HG02759 (cell line): ENCODE measurements around the gene E2F1.
"Not testable (repeated sequence)": the region's sequence is repeated elsewhere in the genome, so short reads cannot be mapped to it uniquely, and the experiment has no call there.

Source experiments
- ATAC-seq: cut with Tn5 transposase; IDR thresholded peaks from one replicate; pipeline ENCODE4 v1.9.1; 2021; ENCODE audit warnings: mild to moderate bottlenecking, moderate library complexity; ENCODE audit not compliant: unreplicated experiment

E2F1 gene

DNA sequence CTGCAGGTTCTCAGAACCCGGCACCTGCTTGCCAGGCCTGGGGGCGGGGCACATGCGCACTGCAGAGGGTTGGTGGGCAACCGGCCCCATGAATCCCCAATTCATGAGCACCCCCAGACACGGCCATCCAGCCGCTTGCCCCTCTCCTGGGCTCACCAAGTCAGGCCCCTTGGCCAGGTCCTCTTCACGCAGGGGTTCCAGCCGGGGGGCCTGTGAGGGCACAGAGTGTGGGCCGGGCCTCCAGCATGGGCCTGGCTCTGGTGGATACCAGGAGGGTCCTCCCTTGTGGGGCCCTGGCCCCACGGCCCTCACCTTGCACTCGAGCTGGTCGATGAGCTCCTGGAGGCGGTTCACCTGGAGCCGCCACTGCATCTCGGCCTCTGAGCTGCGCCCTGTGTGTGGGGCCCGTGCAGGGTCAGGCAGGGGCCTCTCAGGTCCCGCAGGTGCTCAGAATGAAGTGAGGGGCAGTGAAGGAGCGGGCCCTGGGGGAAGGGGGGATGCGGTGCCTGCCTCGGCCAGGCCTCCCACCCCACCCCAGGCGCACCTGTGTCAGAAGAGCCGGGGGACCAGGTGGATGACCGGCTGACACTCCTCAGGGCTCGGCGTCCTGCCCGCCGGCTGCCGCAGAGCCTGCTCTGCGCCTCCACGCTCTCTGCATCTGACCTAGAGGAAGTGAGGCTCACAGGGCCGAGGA lies 26.7 kb downstream of the E2F1 start:
- no peak for ATAC-seq

DNA sequence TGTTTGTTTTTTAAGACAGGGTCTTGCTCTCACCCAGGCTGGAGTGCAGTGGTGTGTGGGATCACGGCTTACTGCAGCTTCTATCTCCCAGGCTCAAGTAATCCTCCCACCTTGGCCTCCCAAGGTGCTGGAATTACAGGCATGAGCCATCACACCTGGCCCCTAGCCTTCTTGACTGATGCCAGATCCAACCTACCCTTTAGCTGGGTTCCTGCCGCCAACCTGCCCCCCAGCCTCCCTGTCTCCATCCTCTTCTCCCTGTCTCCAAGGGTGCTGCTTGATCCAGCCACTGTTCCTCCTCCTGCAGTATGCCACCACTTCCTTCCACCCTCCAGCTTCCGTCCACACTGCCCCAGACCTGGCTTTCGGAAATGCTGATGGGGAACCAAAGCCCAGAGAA lies 27.3 kb downstream of the E2F1 start:
- ATAC-seq: no peak

DNA sequence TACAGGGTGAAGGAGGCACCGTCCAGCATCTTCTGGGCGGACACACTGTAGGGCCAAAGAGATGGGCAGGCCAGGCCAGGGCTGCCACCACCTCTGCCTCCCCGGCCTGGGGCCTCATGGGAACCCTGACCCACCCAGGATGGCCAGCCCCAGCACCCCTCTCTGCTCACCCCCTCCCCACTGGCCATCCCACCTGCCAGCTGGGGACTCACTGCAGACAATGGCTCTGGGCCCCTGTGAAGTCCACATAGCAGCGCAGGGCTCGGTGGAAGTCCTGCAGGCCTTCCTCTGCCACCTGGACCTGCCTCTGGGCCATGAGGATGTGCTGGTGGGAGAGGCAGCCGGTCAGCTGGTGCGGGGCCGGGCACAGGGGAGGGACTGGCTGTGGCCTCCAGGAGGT lies 27.7 kb downstream of the E2F1 start:
- ATAC-seq: no peak

DNA sequence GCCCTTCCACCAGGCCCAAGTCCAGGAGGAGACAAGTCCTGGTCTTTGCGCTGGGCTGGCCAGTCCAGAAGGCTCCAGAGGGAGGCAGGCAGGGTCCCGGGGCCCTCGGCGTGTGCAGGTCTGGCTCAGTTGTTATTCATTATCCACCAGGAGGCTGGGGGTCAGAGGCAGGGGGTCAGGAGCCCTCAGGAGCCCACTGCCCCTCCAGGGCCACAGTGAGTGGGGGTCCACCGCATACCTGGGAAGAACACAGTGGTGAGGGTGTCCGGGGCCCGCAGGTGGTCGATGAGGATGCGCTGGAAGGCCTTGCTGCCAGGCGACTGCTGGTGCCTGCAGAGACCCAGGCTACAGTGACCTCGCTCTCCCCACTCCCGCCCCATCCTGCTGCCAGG lies 28.5 kb downstream of the E2F1 start:
- ATAC-seq: no peak

DNA sequence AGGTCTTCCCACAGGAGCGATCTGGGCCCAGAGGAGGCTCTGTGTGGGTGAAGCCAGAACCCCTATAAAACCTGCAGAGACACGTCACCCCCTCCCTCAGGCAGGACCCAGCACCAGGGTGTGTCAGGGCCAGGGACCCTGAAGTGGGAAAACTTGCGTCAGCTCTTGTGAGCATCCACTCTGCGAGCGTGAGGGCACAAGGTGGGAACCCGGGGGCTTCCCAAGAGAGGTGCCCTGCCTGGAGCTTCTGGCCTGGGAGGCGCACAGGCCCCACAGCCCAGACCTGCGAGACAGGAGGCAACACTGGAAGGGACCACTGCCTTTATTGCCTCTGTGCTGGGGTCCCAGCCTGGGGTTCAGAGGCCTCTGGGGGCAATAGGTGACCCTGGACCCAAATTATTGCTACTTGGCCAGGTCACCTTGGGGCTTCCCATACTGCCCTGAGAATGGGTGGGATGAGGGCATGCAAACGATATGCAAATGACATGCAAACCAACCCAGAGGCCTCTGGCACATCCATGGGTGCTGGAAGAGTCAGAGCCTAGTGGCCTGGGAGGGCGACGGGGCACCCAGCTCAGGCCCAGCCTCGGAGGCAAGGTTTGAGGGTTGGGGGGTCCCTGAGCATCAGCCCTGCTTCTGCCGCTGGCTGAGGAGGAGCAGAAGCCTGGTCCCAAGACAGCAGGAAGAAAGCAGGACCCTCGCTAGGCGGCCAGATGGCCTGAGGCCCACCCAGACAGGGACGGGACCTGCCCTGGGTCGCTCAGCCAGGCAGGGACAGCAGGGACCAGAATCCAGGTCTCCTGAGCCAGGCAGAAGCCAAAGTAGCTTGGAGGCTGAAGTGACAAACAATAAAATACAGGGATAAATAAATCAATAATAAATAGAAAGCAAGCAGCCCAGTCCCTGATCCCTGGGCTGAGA lies 29.1 kb downstream of the E2F1 start:
- ATAC-seq: no peak

DNA sequence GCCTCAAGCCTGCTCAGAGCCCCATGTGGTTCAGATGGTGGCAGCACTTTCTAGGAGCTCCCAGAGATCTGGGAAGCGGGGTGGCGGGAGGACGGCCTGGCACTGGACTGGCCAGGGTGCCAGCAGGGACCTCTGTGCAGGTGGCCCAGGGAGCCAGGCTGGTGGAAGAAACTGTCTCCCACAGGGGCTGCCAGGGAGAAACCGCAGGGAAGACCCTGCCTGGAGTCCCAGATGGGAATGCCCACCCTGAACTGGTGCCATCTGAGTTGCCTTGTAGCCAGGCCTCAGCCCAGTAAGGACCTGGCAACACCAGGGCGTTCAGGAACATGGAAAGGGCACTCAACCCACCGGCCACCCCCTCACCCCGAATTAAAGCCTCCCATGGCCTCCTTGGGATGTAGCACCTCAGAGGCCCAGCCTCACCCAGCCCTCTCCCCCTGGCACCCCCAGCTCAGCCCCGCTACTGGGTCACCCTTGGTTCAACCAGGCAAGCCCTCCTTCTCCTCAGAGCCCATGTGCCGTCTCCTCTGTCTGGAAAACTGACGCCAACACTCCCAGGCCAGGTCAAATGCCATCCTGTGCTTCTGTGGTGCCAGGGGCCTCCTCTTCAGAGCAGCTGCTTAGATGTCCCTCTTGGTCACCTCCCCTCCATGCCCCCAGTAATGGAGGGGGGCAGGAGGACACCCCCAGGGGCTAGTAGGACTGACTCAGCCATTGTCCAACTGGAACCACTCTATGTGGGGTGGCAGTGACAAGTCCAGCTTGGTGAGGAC lies 30.0 kb downstream of the E2F1 start:
- ATAC-seq: no peak

DNA sequence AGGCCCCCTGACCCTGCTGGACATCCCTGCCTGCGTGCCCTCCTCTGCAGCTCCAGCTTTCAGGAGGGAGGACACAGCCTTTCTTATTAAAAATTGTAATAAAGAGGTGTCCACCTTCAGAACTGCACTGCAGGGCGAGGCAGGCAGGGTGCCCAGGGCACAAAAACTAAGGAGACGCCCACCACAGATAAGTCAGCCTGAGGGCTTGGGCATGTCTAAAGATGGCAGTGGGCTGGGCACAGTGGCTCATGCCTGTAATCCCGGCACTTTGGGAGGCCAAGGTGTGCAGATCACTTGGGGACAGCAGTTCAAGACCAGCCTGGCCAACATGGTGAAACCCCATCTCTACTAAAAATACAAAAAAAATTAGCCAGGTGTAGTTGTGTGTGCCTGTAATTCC lies 31.0 kb downstream of the E2F1 start:
- no peak for ATAC-seq

DNA sequence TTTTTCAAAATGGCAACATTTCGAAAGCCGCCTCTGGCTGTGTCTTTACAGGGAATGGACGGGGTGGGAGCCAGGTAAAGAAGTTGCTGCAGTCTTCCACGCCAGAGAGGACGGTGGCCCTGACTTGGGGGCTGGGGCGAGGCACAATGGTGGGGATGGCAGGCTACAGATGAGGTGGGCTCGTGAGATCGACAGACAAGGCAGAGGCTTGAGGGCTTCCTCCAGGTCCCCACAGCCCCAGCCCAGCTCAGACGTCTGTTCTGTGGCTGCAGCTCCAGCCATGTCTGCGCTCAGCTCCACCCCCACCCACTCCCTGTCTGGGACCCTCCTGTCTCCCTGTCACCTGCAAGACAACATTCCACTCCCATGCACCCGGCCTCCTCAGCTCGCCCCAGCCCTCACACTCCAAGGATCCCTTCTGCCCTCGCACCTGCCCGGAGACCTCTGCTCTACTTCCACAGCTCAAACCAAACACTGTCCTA lies 31.5 kb downstream of the E2F1 start:
- no peak for ATAC-seq

DNA sequence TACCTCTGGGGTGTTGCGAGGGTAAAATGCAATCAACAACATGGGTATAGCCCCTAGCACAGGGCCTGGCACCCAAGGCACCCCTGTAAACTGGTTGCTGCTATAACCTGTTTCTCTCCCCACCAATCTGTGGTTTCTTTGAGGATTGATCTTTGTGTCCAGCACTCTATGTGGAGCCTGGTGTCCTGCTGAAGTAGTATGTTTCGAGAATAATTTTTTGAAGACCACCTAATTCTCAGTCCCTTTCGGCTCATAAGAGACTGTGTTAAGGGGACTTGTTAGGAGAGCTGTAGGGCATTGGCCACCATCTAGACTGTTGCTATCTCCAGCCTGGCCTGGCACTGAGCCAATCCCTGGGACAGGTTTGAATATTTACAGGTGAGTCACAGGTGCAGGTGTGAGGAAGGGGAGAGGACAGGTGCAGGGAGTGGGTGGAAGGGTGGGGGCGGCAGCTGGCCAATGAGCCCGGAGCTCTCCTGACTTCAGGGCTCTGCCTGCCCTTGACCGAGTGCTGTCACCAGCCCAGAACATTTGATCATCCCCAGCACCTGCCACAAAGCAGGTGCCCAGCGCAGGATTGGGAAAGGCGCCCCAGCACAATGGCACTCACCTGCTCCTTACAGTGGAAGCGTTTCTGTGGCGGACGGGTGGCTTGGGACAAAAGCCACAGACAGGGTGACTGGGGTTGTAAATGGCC lies 32.1 kb downstream of the E2F1 start:
- no peak for ATAC-seq

DNA sequence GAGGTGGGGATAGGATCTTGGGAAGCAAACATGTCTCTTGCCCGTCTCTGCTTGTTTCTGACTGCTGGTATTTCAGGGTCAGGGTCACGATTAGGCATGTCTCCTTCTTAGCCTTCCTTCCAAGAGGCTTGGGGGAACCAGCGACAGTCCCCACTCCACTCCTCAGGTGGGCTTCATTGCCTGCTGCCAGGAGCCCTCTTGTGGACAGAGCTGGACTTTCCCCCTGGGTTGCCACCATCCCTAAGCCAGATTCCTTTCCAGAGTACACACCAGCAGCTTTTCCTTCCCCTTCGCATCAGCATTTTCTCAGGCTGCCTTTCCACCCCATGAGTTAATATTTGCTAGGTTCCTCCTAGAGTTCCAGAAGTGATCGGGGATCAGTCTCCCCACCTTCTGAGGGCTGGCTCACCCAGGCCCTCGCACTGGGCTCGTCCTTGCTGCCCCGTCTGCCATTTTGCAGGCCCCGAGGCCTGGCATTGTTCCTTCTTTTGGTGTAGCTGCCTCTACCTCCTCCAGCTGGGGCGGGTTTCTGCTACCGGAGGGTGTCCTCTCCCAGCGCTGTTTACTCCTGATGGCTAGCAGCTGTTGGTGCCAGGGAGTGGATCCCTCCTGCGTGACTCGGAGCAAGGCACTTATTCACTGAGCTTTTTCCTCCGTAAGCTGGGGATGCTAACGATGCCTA lies 32.8 kb downstream of the E2F1 start:
- no peak for ATAC-seq

DNA sequence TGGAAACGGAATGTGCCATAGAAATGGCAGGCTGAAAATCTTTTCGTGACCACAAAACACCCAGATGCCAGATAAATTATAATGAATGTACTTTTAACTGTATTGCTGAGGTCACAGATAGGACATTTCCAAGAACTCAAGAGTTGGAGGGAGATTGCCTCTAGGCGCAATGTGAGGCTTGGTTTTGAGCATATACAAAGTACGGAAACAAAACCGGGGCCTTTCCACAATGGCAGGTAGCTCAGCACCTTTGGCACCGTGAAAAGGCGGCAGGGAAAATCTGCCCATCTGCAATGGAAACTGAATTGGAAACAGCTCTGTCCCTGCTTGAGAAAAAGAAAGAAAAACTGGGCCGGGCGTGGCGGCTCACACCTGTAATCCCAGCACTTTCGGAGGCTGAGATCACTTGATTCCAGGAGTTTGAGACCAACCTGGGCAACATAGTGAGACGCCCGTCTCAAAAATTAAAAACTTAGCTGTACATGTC lies 34.6 kb downstream of the E2F1 start:
- ATAC-seq: no peak

DNA sequence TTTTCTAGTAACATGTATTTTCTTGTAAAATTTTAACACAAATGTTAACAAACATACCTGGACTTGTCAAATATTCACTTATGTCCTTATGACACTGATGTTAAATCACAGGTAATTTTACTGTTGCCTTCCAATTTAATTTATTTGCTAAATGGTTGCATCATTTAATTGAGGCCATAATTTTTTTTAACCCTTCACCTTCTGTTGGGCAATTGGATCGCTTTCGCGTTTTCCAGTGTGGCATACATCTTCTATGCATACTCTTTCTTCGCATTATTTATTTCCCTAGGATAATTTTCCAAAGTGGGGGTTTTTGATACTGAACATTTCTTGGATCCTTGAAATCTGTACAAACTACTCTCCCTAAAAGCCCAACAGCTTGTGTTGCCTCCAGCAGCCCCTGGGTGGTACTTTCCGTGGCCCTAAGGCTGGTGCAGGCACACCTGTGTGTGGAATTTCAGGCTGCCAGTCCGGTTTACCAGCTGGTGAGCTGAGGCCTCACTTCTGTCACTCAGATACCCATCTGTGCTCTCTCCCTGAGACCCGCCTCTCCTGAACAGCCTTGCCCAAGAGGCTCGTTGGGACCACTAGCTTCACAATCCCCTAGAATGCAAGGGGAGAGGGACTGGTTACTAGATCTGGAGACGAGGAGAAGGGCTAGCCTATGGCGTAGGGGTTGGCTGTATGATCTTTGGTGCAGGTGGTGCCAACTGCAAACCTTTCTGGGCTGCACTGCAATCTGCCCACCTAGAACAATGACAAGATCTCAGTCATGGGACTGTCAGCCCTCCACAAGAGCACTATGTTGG lies 35.2 kb downstream of the E2F1 start:
- ATAC-seq: no peak

DNA sequence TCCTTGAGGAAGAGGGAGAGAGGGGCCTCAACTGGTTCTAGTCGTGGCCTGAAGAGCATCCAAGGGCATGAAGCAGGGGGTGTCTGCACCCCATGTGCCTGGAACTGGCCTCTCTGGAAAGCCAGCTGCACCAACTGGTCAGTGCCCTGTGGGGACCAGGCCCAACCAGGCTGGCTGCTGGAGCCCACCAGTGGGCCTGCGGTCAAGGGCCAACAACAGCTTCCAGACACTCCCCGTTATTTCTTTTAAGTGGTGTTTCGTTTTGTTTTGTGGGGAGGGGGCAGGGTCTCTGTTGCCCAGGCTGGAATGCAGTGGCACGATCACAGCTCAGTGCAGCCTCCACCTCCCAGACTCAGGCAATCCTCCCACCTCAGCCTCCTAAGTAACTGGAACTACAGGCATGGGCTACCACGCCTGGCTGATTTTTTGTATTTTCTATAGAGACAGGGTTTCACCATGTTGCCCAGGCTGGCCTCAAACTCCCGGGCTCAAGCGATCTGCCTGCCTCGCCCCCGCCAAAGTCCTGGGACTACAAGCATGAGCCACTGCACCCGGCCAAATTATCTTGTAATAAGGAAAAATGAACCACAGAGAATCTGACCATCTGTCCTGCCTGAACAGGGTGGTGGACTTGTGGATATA lies 36.0 kb downstream of the E2F1 start:
- ATAC-seq: no peak

DNA sequence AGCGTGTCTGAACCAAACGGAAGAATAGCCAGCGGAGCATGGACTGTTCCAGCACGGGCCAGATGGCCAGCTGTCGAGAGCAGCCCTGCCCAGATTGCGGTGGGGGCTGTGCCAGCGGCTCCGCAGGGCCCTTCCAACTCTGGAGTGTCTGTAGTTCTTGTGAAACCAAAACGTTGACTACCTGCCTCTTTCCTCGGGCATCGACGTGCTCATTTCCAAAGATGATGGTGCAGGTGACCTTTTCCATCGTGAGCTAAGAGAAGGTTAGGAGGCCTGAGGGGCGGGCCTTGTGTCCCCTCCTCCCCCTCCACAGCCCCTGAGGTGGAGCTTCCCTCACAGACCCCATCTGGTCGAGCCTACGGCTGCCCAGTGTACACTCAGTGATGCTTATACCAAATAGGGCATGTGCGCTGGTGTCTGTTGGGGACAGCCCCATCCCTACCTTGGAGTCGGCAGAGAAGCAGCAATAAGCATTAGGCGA lies 36.9 kb downstream of the E2F1 start:
- no peak for ATAC-seq

DNA sequence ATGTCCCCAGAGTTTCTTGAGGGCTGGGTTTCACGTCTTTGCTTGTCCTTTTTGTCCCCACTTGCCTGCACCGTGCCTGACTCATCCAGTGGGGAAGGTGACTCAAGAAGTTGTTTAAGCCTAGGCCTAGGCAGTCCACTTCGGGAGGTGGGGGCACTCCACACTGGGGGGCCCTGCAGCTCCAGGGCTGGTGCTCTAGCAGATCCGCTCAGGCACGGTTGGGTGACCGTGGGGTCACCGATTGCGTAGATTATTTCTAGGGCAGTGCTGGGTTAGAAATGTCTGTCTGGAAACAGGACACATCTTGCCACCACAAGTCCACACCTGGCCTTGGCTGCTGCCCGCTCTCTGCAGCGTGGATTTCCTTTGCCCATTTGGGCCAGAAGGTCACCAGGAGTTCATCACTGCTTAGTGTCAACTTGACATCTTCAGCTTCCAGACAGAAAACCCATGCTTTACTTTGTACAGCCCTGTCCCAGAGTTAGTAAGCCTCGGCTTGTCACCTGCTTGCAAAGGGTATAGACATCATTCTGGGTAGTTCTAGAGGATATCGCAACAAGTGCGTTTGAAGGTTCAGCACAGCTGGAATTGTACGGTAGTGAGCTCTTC lies 37.7 kb downstream of the E2F1 start:
- ATAC-seq: no peak

DNA sequence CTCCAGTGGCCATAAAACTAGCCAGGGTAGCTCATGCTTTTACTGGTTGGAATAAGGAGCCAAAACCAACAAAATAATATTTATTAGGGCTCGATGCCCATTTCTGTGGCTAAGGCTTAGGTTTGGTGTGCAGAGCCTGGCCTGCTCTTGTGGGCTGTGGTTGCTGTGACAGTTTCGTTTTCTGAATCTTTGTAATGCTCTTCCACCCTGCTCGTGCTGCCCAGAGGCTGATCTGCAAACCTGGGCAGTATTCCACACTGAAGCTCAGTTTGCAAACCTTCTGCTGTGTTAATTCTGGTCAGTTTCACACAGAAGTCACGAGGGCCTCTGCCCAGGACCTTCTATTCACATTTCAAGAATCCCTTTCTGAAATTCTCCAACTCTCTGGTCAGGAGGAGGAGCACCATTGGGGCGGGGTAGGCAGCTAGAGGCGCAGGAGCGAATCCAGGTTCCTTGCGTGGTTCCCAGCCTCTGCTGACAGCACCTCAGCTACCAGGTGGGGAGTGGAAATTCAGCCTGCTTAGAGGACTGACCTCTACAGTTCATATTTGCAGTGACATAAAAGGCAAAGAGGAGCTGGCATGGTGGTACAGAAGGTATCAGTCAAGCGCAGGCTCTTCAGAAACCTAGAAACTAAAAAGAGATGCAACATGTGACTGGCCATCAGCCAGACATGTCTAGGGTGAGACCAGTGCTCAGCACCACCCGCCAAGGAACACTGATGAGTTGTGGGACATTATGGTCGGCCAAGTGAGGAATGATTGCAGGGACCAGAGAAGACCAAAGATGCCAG lies 38.4 kb downstream of the E2F1 start:
- peak; percentile 60 for ATAC-seq

DNA sequence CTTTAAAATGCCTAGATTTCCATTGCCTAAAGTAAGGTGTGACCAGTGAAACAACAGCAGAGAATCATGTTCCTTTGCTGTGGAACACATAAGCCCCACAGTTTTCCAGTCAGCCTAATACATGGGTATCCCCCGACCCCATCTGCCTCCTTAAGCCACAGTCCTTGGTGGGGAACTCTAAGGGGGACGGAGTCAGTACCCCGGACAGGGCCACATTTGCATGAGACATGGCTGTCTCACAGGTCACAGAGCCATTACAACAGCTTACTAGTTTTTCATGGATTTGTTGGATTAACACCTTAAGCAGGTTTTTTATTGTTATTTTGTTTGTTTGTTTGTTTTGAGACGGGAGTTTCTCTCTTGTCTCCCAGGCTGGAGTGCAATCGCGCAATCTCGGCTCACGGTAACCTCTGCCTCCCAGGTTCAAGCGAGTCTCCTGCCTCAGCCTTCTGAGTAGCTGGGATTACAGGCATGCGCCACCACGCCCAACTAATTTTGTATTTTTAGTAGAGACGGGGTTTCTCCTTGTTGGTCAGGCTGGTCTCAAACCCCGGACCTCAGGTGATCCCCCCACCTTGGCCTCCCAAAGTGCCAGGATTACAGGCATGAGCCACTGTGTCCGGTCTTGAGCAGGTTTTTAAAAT lies 39.1 kb downstream of the E2F1 start:
- ATAC-seq: not testable (repeated sequence)
